GM23338 (cell line): Measurements from ENCODE around the gene SYNRG.

Experiments used
- CREB1 ChIP-seq: fragments of 250-450 bp; sonication (Bioruptor Pico); IDR thresholded peaks from 2 replicates; pipeline ENCODE4 v1.5.0; 2020; ENCODE audit warnings: low read depth, mild to moderate bottlenecking, moderate library complexity
- CTCF ChIP-seq, 2 experiments: fragments of 200-600 bp in 1 of 2; sonication (generic) in 1 of 2; conservative IDR thresholded peaks; 2 replicates each; pipeline versions ENCODE4 v1.5.1 to v1.6.1; 2016 to 2017; ENCODE audit warnings: antibody characterized with exemption in 2 of 2, low read depth in 2 of 2, mild to moderate bottlenecking in 2 of 2, moderate library complexity in 1 of 2
- ETS1 ChIP-seq: IDR thresholded peaks from 2 replicates; pipeline ENCODE4 v1.6.1; 2016; ENCODE audit warnings: antibody characterized with exemption
- EZH2 ChIP-seq: fragments of 200-600 bp; sonication (generic); IDR thresholded peaks from one replicate; pipeline ENCODE4 v1.8.0; 2017; ENCODE audit warnings: antibody characterized with exemption, mild to moderate bottlenecking, low read depth; ENCODE audit not compliant: unreplicated experiment
- EZH2phosphoT487 ChIP-seq: fragments of 200-600 bp; sonication (generic); IDR thresholded peaks from one replicate; pipeline ENCODE4 v1.8.1; 2018; ENCODE audit warnings: antibody characterized with exemption; ENCODE audit not compliant: unreplicated experiment
- JUNB ChIP-seq: IDR thresholded peaks from one replicate; pipeline ENCODE4 v1.6.1; 2016; ENCODE audit warnings: antibody characterized with exemption; ENCODE audit not compliant: unreplicated experiment
- NANOG ChIP-seq: IDR thresholded peaks from 2 replicates; pipeline ENCODE4 v1.6.1; 2016; ENCODE audit warnings: antibody characterized with exemption, borderline replicate concordance
- POLR2AphosphoS5 ChIP-seq: IDR thresholded peaks from 2 replicates; pipeline ENCODE4 v1.6.1; 2016; ENCODE audit warnings: antibody characterized with exemption, low read depth
- REST ChIP-seq: IDR thresholded peaks from one replicate; pipeline ENCODE4 v1.6.1; 2018; ENCODE audit warnings: antibody characterized with exemption; ENCODE audit not compliant: unreplicated experiment
- STAT1 ChIP-seq: IDR thresholded peaks from one replicate; pipeline ENCODE4 v1.6.1; 2016; ENCODE audit warnings: antibody characterized with exemption; ENCODE audit not compliant: unreplicated experiment
- ZNF114 ChIP-seq: fragments of 250-450 bp; sonication (Bioruptor Pico); IDR thresholded peaks from 2 replicates; pipeline ENCODE4 v1.5.0; 2020; ENCODE audit warnings: mild to moderate bottlenecking, moderate library complexity
- ZNF331 ChIP-seq: fragments of 250-450 bp; sonication (Bioruptor Pico); IDR thresholded peaks from 2 replicates; pipeline ENCODE4 v1.5.0; 2020; ENCODE audit warnings: low read depth, mild to moderate bottlenecking, moderate library complexity
- ZNF462 ChIP-seq: fragments of 250-450 bp; sonication (Bioruptor Pico); IDR thresholded peaks from 2 replicates; pipeline ENCODE4 v1.5.0; 2020; ENCODE audit warnings: mild to moderate bottlenecking, moderate library complexity

GRCh38 chr17:37517881-37518280 lies 91.3 kb downstream of the SYNRG start:
- TF ChIP-seq REST: no peak
- no peak for TF ChIP-seq CREB1 (CRISPR knock-in tag)
- no peak for TF ChIP-seq CTCF (conservative IDR thresholded peaks at IDR 0.05; ENCODE audit: low read depth in 2 of 2)
- no peak for TF ChIP-seq POLR2AphosphoS5
- no peak for TF ChIP-seq EZH2
- no peak for TF ChIP-seq ZNF114 (CRISPR knock-in tag)
- no peak for TF ChIP-seq EZH2phosphoT487
- TF ChIP-seq NANOG: no peak
- TF ChIP-seq JUNB: no peak
- TF ChIP-seq STAT1: no peak
- TF ChIP-seq ZNF331 (CRISPR knock-in tag): no peak
- TF ChIP-seq ZNF462 (CRISPR knock-in tag): no peak
- no peak for TF ChIP-seq ETS1
